Natural killer cell (primary cell): Measurements from ENCODE around the gene DMRTB1. TPM values are rescaled to one million over a fixed set of nuclear protein-coding genes. Genes with fewer than 3 reads are reported as not detected.

Experiments
- ATAC-seq, 3 donors: fragments of 150-1000 bp in 2 of 3; fragments of 200-7000 bp in 1 of 3; cut with Tn5 transposase; 1 replicate in 1 of 3; 2 replicates in 2 of 3; pipeline ENCODE4 v1.10.0; 2021; ENCODE audit warnings: mild to moderate bottlenecking in 2 of 3, moderate library complexity in 2 of 3
- DNase-seq, 2 donors: peaks; one replicate each; pipeline versions ENCODE4 v3.0.0 to v3.0.0-alpha.2; 2013 to 2021; ENCODE audit warnings: mixed read lengths in 1 of 2
- H3K27ac ChIP-seq: one replicate; pipeline ENCODE4 v1.5.1; 2013; ENCODE audit warnings: mild to moderate bottlenecking, low read length
- H3K27me3 ChIP-seq: one replicate; pipeline ENCODE4 v1.6.1; 2013; ENCODE audit warnings: low read length; ENCODE audit not compliant: control insufficient read depth, insufficient read depth
- H3K36me3 ChIP-seq: one replicate; pipeline ENCODE4 v1.6.1; 2013; ENCODE audit warnings: low read length; ENCODE audit not compliant: control insufficient read depth, insufficient read depth
- H3K4me1 ChIP-seq: one replicate; pipeline ENCODE4 v1.6.1; 2013; ENCODE audit warnings: low read length; ENCODE audit not compliant: control insufficient read depth, insufficient read depth
- H3K4me3 ChIP-seq: one replicate; pipeline ENCODE4 v1.5.1; 2013; ENCODE audit warnings: low read length
- H3K9me3 ChIP-seq: one replicate; pipeline ENCODE4 v1.6.1; 2013; ENCODE audit warnings: low read length; ENCODE audit not compliant: control insufficient read depth, insufficient read depth
- H3K27ac Mint-ChIP-seq, 2 donors: one replicate each; pipeline ENCODE4 v1.8.0; 2022; ENCODE audit warnings: mild to moderate bottlenecking in 2 of 2, mixed read lengths in 2 of 2, moderate library complexity in 1 of 2
- H3K27me3 Mint-ChIP-seq, 2 donors: one replicate each; pipeline ENCODE4 v1.8.0; 2022; ENCODE audit warnings: low read depth in 2 of 2, mixed read lengths in 2 of 2
- H3K36me3 Mint-ChIP-seq: one replicate; pipeline ENCODE4 v1.8.0; 2022; ENCODE audit warnings: mixed read lengths
- H3K4me1 Mint-ChIP-seq, 2 donors: one replicate each; pipeline ENCODE4 v1.8.0; 2022; ENCODE audit warnings: mixed read lengths in 2 of 2
- H3K4me3 Mint-ChIP-seq: one replicate; pipeline ENCODE4 v1.8.0; 2022; ENCODE audit warnings: mild to moderate bottlenecking, moderate library complexity, mixed read lengths
- H3K9me3 Mint-ChIP-seq, 2 donors: one replicate each; pipeline ENCODE4 v1.8.0; 2022; ENCODE audit warnings: mixed read lengths in 2 of 2
- WGBS: methylation state at CpG from one replicate; pipeline ENCODE4 v1.1.7; 2013; ENCODE audit warnings: missing lambda C conversion rate; ENCODE audit not compliant: insufficient coverage; 5-methylcytosine and 5-hydroxymethylcytosine counted together
- intact Hi-C: fragments of 100-400 bp; cut with micrococcal nuclease; formaldehyde crosslinking; loops from one replicate; pipeline ENCODE4 v1.14.2; 2022
- total RNA-seq, 4 donors: library from RNA; stranded (reverse); fragments of 120-200 nt in 1 of 4; gene quantifications; one replicate each; pipeline versions ENCODE4 v1.2.3 to v1.2.4, GENCODE V29; 2013 to 2022
- TF ChIP-seq, protein P1 (sequence below): fragments of 200-600 bp; IDR thresholded peaks from one replicate; pipeline ENCODE4 v1.8.0; 2022; ENCODE audit warnings: antibody characterized with exemption

DMRTB1 gene
- total RNA-seq, 3 donors from 2014 or later (not counting 1 experiment from before 2014, with no cell fraction given): not detected

DNA sequence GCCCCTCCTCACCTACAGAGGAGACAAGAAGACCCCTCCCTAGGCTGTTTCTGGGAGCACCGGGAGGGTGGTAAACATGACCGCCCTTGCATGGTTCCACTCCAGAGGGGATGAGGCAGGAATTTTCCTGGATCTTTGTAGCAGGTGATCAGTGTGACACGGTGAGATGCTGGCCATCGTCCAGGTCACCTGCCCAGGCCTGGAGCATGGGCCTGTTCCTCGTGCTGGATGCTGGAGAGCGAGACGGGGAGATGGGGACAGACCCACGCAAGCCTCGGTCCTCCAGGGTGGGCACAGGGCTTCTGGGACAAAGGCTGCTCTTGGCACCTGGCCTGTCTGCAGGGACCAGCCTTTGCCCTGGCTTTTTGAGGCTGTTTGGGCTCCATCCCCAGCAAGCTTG lies 46.2 kb downstream of the DMRTB1 start:
- H3K4me3 ChIP-seq: no peak overlapping the region
- H3K27ac ChIP-seq: no peak overlapping the region
- H3K9me3 ChIP-seq: no peaks in the 10 kb centered on the region
- no peaks in the 10 kb centered on the region for H3K36me3 ChIP-seq
- DNase-seq: no peak
- TF ChIP-seq, protein P1, sequence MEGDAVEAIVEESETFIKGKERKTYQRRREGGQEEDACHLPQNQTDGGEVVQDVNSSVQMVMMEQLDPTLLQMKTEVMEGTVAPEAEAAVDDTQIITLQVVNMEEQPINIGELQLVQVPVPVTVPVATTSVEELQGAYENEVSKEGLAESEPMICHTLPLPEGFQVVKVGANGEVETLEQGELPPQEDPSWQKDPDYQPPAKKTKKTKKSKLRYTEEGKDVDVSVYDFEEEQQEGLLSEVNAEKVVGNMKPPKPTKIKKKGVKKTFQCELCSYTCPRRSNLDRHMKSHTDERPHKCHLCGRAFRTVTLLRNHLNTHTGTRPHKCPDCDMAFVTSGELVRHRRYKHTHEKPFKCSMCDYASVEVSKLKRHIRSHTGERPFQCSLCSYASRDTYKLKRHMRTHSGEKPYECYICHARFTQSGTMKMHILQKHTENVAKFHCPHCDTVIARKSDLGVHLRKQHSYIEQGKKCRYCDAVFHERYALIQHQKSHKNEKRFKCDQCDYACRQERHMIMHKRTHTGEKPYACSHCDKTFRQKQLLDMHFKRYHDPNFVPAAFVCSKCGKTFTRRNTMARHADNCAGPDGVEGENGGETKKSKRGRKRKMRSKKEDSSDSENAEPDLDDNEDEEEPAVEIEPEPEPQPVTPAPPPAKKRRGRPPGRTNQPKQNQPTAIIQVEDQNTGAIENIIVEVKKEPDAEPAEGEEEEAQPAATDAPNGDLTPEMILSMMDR: no peak
- no peak for ATAC-seq
- H3K4me3 Mint-ChIP-seq: no peak overlapping the region
- 88% methylated on average over 9 of the region's 9 CpGs for WGBS
- no peak overlapping the region for H3K27ac Mint-ChIP-seq
- intact Hi-C loops: no loop called here
- H3K4me1 Mint-ChIP-seq: peaks cover 0 to 11% of the 10 kb centered on the region in 2 donors
- H3K27me3 Mint-ChIP-seq: no peaks in the 10 kb centered on the region
- H3K4me1 ChIP-seq: peaks cover 10% of the 10 kb centered on the region
- H3K27me3 ChIP-seq: peaks cover 2% of the 10 kb centered on the region
- no peaks in the 10 kb centered on the region for H3K36me3 Mint-ChIP-seq
- H3K9me3 Mint-ChIP-seq: no peaks in the 10 kb centered on the region

DNA sequence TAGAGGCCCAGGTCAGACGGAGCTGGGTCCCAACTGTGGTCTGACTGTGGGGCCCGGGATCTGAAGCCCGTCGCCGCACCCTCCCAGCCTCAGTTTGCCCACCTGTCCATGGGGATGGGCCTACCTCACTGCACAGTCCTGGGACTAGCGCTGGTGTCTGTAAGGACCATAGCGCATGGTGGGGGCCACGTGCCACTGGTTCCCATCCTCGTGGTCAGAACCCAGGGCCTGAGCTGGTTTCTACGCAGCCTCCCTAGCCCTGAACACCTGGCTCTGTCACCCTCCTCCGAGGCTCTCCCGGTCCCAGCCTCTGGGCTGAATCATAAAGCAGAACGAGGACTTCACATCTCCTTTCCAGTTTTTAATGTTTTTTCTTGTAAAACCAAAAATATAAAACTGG lies 46.7 kb downstream of the DMRTB1 start:
- Histone ChIP-seq H3K9me3 (no peaks in the 10 kb centered on the region), H3K36me3 (no peaks in the 10 kb centered on the region), H3K27ac (no peak overlapping the region), H3K4me3 (no peak overlapping the region), H3K27me3 (peaks cover 2% of the 10 kb centered on the region), H3K4me1 (peaks cover 10% of the 10 kb centered on the region)
- peaks cover 0 to 11% of the 10 kb centered on the region in 2 donors for H3K4me1 Mint-ChIP-seq
- no peaks in the 10 kb centered on the region for H3K27me3 Mint-ChIP-seq
- H3K27ac Mint-ChIP-seq: no peak overlapping the region
- DNase-seq (no peak), ATAC-seq (no peak)
- no peak overlapping the region for H3K4me3 Mint-ChIP-seq
- H3K9me3 Mint-ChIP-seq: no peaks in the 10 kb centered on the region
- WGBS: 87% methylated on average over 13 of the region's 13 CpGs
- intact Hi-C loops: no loop called here
- H3K36me3 Mint-ChIP-seq: no peaks in the 10 kb centered on the region
- TF ChIP-seq, protein P1: no peak

DNA sequence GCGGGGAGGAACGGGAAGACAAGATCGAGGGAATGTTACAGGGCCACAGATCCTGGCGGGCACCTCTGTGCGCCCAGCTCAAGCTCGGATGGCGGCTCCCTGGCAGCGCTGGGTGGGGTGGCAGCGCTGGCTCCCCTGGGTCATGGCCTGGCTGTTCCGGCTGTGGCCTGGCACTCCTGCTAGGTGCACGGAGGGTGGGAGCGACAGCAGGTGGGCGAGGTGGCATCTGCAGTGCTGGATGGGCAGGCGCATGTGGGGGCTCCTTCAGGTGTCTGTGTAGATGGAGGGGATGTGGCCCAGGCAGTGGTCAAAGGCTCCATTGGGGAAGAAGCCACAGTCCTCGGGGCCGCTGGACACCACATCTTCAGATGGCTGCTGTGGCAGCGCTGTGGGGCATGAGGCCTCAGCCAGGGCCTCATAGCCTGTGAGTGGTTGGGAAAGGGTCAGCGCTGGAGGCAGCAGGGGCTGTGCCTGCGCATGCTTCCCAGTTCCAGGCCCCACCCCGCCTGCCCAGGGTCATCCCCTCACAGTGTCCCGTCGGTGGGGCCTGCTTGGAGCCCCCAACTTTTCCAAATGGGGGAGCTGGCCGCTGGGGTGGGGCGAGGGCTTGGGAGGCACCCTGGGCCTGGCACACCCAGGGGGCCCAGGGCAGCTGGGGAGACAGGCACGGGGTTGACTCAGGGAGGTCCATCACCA lies 47.3 kb downstream of the DMRTB1 start:
- Histone ChIP-seq H3K4me1 (peaks cover 10% of the 10 kb centered on the region), H3K4me3 (no peak overlapping the region), H3K27ac (no peak overlapping the region), H3K36me3 (no peaks in the 10 kb centered on the region), H3K27me3 (peaks cover under 1% of the 10 kb centered on the region), H3K9me3 (no peaks in the 10 kb centered on the region)
- no peak for DNase-seq
- Mint-ChIP-seq H3K27me3 (no peaks in the 10 kb centered on the region), H3K27ac (no peak overlapping the region), H3K36me3 (no peaks in the 10 kb centered on the region), H3K9me3 (no peaks in the 10 kb centered on the region), H3K4me1 (peaks cover 0 to 11% of the 10 kb centered on the region in 2 donors), H3K4me3 (no peak overlapping the region)
- intact Hi-C loops: no loop called here
- TF ChIP-seq, protein P1: no peak
- 91% methylated on average over 25 of the region's 25 CpGs for WGBS
- no peak for ATAC-seq
